CD4-positive, alpha-beta T cell treated with Interleukin-4 for 4 hours (primary cell): ENCODE results near the gene LKAAEAR1.
"Not testable (repeated sequence)": the region's sequence is repeated elsewhere in the genome, so short reads cannot be mapped to it uniquely, and the experiment has no call there.

ENCODE experiments used
- DNase-seq: peaks from one replicate; pipeline ENCODE4 v3.0.0-alpha.2; 2020

Gene LKAAEAR1

GRCh38 chr20:64096535-64096934 is 12.3 kb upstream of the LKAAEAR1 start:
- no peak for DNase-seq

GRCh38 chr20:64095927-64096326 is 11.7 kb upstream of the LKAAEAR1 start:
- DNase-seq: no peak

- DNase-seq: no peak
Observed at GRCh38 chr20:64095455-64095854, 11.3 kb upstream of the LKAAEAR1 start.

GRCh38 chr20:64093013-64093503 is 8.9 kb upstream of the LKAAEAR1 start:
- no peak for DNase-seq

- DNase-seq: no peak
Observed at GRCh38 chr20:64092258-64093012, 8.2 kb upstream of the LKAAEAR1 start.

GRCh38 chr20:64091770-64092169 is 7.6 kb upstream of the LKAAEAR1 start:
- no peak for DNase-seq

- no peak for DNase-seq
Observed at GRCh38 chr20:64091340-64091739, 7.1 kb upstream of the LKAAEAR1 start.

GRCh38 chr20:64090165-64090564 is 6.0 kb upstream of the LKAAEAR1 start:
- DNase-seq: no peak

GRCh38 chr20:64088586-64088985 is 4.4 kb upstream of the LKAAEAR1 start:
- DNase-seq: not testable (repeated sequence)

GRCh38 chr20:64087226-64087825 is 3.1 kb upstream of the LKAAEAR1 start:
- DNase-seq: not testable (repeated sequence)

GRCh38 chr20:64086801-64087200 is 2.6 kb upstream of the LKAAEAR1 start:
- DNase-seq: no peak

GRCh38 chr20:64084685-64085152 is 521 bp upstream of the LKAAEAR1 start:
- DNase-seq: no peak

GRCh38 chr20:64083378-64083803 is 807 bp downstream of the LKAAEAR1 start:
- DNase-seq: peak; percentile 56

GRCh38 chr20:64082820-64083377 is 1.3 kb downstream of the LKAAEAR1 start:
- DNase-seq: no peak

GRCh38 chr20:64082126-64082731 is 2.0 kb downstream of the LKAAEAR1 start:
- no peak for DNase-seq

GRCh38 chr20:64081624-64081964 is 2.6 kb downstream of the LKAAEAR1 start:
- DNase-seq: no peak

- no peak for DNase-seq
Observed at GRCh38 chr20:64080813-64081623, 3.2 kb downstream of the LKAAEAR1 start.

- no peak for DNase-seq
Observed at GRCh38 chr20:64080013-64080812, 4.0 kb downstream of the LKAAEAR1 start, which contains the start of gene OPRL1. TSS of gene OPRL1 (plus strand) at chr20:64080082. CDS start at chr20:64092721, 12,639 bp downstream.

GRCh38 chr20:64079273-64080012 is 4.8 kb downstream of the LKAAEAR1 start, which contains the start of gene RGS19:
TSS of gene RGS19 (minus strand) at chr20:64079518. CDS start at chr20:64076886, 2,632 bp downstream.
- DNase-seq: peak; percentile 73

GRCh38 chr20:64078934-64079272 is 5.3 kb downstream of the LKAAEAR1 start:
- no peak for DNase-seq
